Mesodermal cell (in vitro differentiated cells): Measurements from ENCODE around the gene SLC9A9.
"Not testable (repeated sequence)": the region's sequence is repeated elsewhere in the genome, so short reads cannot be mapped to it uniquely, and the experiment has no call there.

Source experiments
- H3K27ac ChIP-seq: 2 replicates; pipeline ENCODE4 v1.7.0; 2013; ENCODE audit warnings: mild to moderate bottlenecking, low read depth, low read length, moderate library complexity; ENCODE audit not compliant: severe bottlenecking
- H3K36me3 ChIP-seq: 2 replicates; pipeline ENCODE4 v1.7.1; 2013; ENCODE audit warnings: mild to moderate bottlenecking, low read length, moderate library complexity; ENCODE audit not compliant: control insufficient read depth, insufficient read depth
- H3K4me1 ChIP-seq: one replicate; pipeline ENCODE4 v1.7.1; 2013; ENCODE audit warnings: mild to moderate bottlenecking, low read length; ENCODE audit not compliant: insufficient read depth, control insufficient read depth, poor library complexity, severe bottlenecking
- H3K4me3 ChIP-seq: 2 replicates; pipeline ENCODE4 v1.7.0; 2013; ENCODE audit warnings: low read length, control low read depth, mild to moderate bottlenecking; ENCODE audit not compliant: insufficient read depth, poor library complexity, severe bottlenecking; ENCODE audit errors: extremely low read depth
- H3K9me3 ChIP-seq: 2 replicates; pipeline ENCODE4 v1.7.1; 2013; ENCODE audit warnings: mild to moderate bottlenecking, low read length, moderate library complexity; ENCODE audit not compliant: control insufficient read depth
- WGBS, 2 experiments: methylation state at CpG; one replicate each; pipeline ENCODE4 v1.1.5; 2013; ENCODE audit warnings: missing lambda C conversion rate in 2 of 2; ENCODE audit not compliant: insufficient coverage in 2 of 2; 5-methylcytosine and 5-hydroxymethylcytosine counted together

Gene SLC9A9

GRCh38 chr3:143287403-143287802 lies 560.9 kb downstream of the SLC9A9 start:
- Histone ChIP-seq H3K4me1 (no peaks in the 10 kb centered on the region), H3K9me3 (no peaks in the 10 kb centered on the region), H3K4me3 (no peak overlapping the region), H3K27ac (no peak overlapping the region), H3K36me3 (no peaks in the 10 kb centered on the region)
- 100% methylated on average over 1 of the region's 2 CpGs; no CpG with 5 or more reads in 1 of the 2 experiments for WGBS, 2 experiments

- Histone ChIP-seq H3K4me1 (no peaks in the 10 kb centered on the region), H3K4me3 (no peak overlapping the region), H3K27ac (no peak overlapping the region), H3K36me3 (no peaks in the 10 kb centered on the region), H3K9me3 (no peaks in the 10 kb centered on the region)
- 92 to 100% methylated on average over 3 of the region's 3 CpGs for WGBS, 2 experiments
Measured at GRCh38 chr3:143286392-143287010, 561.8 kb downstream of the SLC9A9 start.

GRCh38 chr3:143283432-143284128 lies 564.7 kb downstream of the SLC9A9 start:
- H3K36me3 ChIP-seq: no peaks in the 10 kb centered on the region
- no peaks in the 10 kb centered on the region for H3K9me3 ChIP-seq
- no peaks in the 10 kb centered on the region for H3K4me1 ChIP-seq
- H3K27ac ChIP-seq: no peak overlapping the region
- H3K4me3 ChIP-seq: no peak overlapping the region
- WGBS, 2 experiments: 88 to 100% methylated on average over 1 of the region's 4 CpGs

DNA sequence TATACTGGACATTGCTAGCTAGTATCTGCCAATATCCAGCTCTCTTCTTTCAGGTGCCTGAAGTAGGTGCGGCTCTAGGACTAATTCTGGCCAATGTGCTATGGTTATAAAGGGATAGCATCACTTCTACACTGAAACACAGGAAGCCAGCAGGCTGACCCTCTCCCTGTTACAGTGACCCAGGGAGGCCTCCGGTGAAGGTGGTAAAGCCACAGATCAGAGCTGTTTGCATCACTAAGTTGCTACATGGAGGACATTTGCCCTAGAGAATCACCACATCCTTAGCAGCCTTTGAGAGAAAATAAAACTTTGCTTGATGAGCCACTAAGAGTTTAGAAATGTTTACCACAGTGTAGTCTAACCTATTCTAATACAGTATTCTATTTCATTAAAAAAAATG lies 567.3 kb downstream of the SLC9A9 start:
- WGBS, 2 experiments: 83% methylated on average over 1 of the region's 2 CpGs; no CpG with 5 or more reads in 1 of the 2 experiments
- H3K9me3 ChIP-seq: no peaks in the 10 kb centered on the region
- no peaks in the 10 kb centered on the region for H3K36me3 ChIP-seq

DNA sequence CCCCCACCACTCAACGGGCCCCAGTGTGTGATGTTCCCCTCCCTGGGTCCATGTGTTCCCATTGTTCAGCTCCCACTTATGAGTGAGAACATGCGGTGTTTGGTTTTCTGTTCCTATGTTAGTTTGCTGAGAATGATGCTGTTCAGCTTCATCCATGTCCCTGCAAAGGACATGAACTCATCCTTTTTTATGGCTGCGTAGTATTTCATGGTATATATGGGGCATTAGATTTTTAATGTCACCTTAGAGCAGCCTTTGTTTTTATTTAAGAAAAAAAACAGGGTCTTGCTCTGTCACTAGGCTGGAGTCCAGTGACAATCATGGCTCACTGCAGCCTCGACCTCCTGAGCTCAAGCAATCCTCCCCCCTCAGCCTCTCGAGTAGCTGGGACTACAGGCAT lies 568.7 kb downstream of the SLC9A9 start:
- not testable (repeated sequence) for H3K4me1 ChIP-seq, H3K9me3 ChIP-seq, H3K36me3 ChIP-seq, H3K4me3 ChIP-seq, H3K27ac ChIP-seq
- 85 to 100% methylated on average over 2 of the region's 5 CpGs for WGBS, 2 experiments

More for the DNA sequence above, 567.3 kb downstream of the SLC9A9 start:
- H3K4me1 ChIP-seq: no peaks in the 10 kb centered on the region
- H3K4me3 ChIP-seq: no peak overlapping the region
- H3K27ac ChIP-seq: no peak overlapping the region

- Histone ChIP-seq H3K9me3 (no peaks in the 10 kb centered on the region), H3K4me1 (no peaks in the 10 kb centered on the region), H3K4me3 (no peak overlapping the region), H3K27ac (no peak overlapping the region), H3K36me3 (no peaks in the 10 kb centered on the region)
- 78 to 80% methylated on average over 1 of the region's 1 CpG for WGBS, 2 experiments
Measured at GRCh38 chr3:143278721-143279120, 569.5 kb downstream of the SLC9A9 start.

- 93 to 100% methylated on average over 1 to 2 of the region's 2 CpGs for WGBS, 2 experiments
- Histone ChIP-seq H3K27ac (no peak overlapping the region), H3K4me3 (no peak overlapping the region), H3K4me1 (no peaks in the 10 kb centered on the region), H3K9me3 (no peaks in the 10 kb centered on the region), H3K36me3 (no peaks in the 10 kb centered on the region)
Measured at GRCh38 chr3:143277531-143277930, 570.7 kb downstream of the SLC9A9 start.

DNA sequence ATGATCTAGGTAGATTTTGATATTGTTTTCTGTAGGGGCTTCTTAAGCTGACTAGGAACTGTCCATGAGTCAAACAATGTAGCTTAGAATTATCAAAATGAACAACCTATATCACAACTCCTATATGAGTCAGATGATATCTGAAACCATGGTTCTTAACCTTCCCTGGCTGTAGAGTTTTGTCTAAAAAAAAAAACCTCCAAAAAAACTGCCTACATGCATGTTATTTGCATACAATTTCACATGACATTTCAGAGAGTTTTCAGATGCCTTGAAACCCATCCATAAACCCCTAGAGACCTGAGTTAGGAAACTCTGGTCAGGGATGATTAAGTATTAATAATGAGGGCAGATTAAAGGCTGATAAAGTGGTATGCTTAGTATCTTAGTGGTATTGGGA lies 571.7 kb downstream of the SLC9A9 start:
- H3K36me3 ChIP-seq: no peaks in the 10 kb centered on the region
- H3K9me3 ChIP-seq: no peaks in the 10 kb centered on the region
- H3K27ac ChIP-seq: no peak overlapping the region
- no peaks in the 10 kb centered on the region for H3K4me1 ChIP-seq
- no peak overlapping the region for H3K4me3 ChIP-seq

DNA sequence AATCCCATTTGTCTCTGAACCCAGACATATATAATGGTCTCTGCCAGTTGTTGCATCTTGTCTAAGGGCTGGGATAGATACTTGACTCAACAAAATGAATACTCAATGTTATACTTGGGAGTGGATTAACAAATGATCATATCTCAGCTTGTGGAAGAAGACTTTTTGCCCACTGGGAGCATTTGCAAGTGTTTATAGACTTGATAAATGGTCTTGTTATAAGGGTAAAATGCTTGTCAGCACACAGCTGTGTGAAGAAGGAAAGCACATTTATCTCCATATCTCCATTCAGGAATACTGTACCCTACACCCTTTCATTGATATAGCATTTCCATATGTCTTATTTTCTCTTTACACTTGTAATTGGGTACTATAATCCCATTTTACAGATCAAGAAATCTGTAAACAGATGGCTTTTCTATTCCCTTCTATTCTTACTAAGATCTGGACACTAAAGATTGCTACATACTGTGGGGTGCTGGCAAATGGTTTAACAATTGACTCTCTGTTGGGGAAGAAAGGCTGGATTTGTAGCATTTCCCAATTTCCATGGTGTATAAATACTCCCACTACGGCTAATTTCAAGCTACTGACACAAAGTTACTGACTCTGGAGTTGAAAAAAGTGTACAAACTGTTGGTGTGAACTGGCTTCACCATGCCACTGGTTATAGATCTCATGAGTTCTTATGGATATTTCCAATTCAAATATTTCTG lies 574.1 kb downstream of the SLC9A9 start:
- no peaks in the 10 kb centered on the region for H3K4me1 ChIP-seq
- WGBS, 2 experiments: 80% methylated on average over 1 of the region's 1 CpG; no CpG with 5 or more reads in 1 of the 2 experiments

GRCh38 chr3:143271136-143271535 lies 577.1 kb downstream of the SLC9A9 start:
- H3K9me3 ChIP-seq: no peaks in the 10 kb centered on the region
- H3K4me1 ChIP-seq: no peaks in the 10 kb centered on the region
- H3K36me3 ChIP-seq: no peaks in the 10 kb centered on the region
- no peak overlapping the region for H3K27ac ChIP-seq
- WGBS, 2 experiments: 81 to 90% methylated on average over 2 of the region's 2 CpGs
- H3K4me3 ChIP-seq: no peak overlapping the region

More for the DNA sequence above, 574.1 kb downstream of the SLC9A9 start:
- no peaks in the 10 kb centered on the region for H3K9me3 ChIP-seq
- no peaks in the 10 kb centered on the region for H3K36me3 ChIP-seq
- H3K27ac ChIP-seq: no peak overlapping the region
- H3K4me3 ChIP-seq: no peak overlapping the region

- no peaks in the 10 kb centered on the region for H3K9me3 ChIP-seq
- no peaks in the 10 kb centered on the region for H3K36me3 ChIP-seq
- 96 to 100% methylated on average over 3 of the region's 3 CpGs for WGBS, 2 experiments
- no peaks in the 10 kb centered on the region for H3K4me1 ChIP-seq
- H3K4me3 ChIP-seq: no peak overlapping the region
- H3K27ac ChIP-seq: no peak overlapping the region
Measured at GRCh38 chr3:143269741-143270140, 578.5 kb downstream of the SLC9A9 start.
